T47D (cell line): ENCODE results near the gene PTCHD4.
A peak's percentile ranks its signal among the peaks of the same experiment; 100 is the strongest.
"Not testable (repeated sequence)": the region's sequence is repeated elsewhere in the genome, so short reads cannot be mapped to it uniquely, and the experiment has no call there.

ENCODE experiments used
- DNase-seq, 2 experiments: peaks; one replicate each; pipeline versions ENCODE4 v3.0.0 to v3.0.0-alpha.2; 2011 to 2012; ENCODE audit warnings: low read depth in 1 of 2, low spot score in 1 of 2
- JUND ChIP-seq: IDR thresholded peaks from 2 replicates; pipeline ENCODE4 v1.6.1; 2012; ENCODE audit warnings: low read depth
- in situ Hi-C: cut with HindIII; loops from 2 replicates; pipeline ENCODE4 v1.10.0; 2016; ENCODE audit warnings: low sequenced_read_pairs, low pct_unique_long_range_greater_than_20kb

Gene PTCHD4

DNA sequence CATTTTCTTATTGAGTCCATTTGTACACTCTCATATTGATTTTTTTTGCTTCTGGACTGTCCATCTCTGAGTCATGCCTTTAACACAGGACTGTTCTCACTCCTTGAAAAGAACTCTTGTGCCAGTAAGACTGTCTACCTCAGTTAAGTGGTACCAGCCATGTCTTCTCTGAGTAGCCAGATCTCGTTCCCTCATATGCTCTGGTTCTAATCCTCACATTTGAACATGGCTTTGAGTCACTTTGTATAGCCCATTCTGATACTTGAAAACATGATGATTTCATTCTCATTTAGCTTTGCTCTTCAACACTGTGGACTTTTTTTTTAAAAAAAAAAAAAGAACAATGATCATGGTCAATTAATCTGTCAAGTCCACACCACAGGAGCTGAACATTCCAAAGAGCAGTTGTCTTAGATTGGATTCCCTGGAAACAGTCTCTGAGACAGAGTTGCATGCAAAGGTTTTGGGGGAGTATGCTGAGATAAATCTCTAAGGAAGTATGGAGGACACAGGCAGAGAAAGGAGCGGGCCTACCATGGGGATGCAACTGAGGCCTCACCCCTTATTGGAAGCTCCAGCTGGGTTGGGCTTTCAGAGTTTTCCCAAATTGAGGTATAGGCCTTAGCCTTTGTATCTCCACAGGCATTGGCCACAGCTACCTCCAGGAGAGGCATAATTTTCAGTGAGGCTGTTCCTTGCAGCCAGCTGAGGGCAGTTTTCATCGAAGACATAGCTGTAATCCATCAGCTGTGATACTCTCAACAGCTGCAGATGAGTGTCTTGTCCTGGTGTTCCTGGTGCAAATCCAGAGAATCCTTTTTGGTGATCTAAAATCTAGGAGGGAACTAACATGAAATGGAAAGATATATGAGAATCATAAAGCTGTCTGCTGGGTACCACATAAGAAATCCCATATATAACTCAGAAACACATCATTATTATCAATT lies 6.0 kb upstream of the PTCHD4 start:
- in situ Hi-C loops = no loop called here
- TF ChIP-seq JUND = no peak
- no peak for DNase-seq

GRCh38 chr6:48113130-48113529 lies 2.1 kb upstream of the PTCHD4 start:
- DNase-seq = no peak
- in situ Hi-C loops = no loop called here
- no peak for TF ChIP-seq JUND

GRCh38 chr6:48111575-48111974 lies 578 bp upstream of the PTCHD4 start:
- in situ Hi-C loops = no loop called here
- DNase-seq = no peak
- no peak for TF ChIP-seq JUND

GRCh38 chr6:48110436-48111142 lies 408 bp downstream of the PTCHD4 start:
- no peak for DNase-seq
- in situ Hi-C loops = no loop called here
- no peak for TF ChIP-seq JUND

DNA sequence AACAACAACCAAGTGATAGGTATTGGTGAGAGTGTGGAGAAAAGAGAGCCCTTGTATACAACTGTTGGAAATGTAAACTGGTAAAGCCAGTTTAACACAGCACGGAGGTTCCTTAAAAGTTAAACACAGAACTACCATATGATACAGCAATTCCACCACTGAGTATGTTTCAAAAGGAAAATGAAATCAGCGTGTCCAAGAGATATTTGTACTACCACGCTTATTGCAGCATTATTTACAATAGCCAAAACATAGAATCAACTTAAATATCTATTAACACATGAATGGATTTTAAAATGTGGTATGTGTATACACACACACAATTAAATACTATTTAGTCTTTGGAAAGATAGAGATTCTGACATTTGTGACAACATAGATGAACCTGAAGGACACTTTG lies 1.1 kb downstream of the PTCHD4 start:
- in situ Hi-C loops = no loop called here
- no peak for TF ChIP-seq JUND
- peak in 1 of 2 experiments; percentile 65 for DNase-seq

- in situ Hi-C loops, DNase-seq: not testable (repeated sequence)
These were observed 8.4 kb downstream of the PTCHD4 start for GRCh38 chr6:48102476-48103195.

DNA sequence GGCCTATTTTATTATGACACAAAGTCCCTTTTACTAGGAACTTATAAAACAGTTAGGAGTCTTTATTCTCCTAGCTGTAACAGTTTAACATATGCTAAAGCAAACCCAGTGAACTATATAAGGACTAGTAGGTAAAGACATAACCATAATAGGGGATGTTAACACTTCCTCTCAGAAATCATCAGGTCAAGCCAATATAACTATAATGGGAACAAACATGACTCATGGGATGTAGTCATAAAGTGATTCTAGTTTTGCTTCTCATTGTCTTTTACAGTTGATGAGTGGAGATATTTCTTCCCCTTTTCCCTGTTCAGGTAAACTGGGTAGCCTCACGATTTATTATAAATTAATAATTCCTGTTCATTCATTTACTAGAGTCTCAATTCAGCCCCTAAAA lies 9.7 kb downstream of the PTCHD4 start:
- DNase-seq = no peak
- in situ Hi-C loops = no loop called here

GRCh38 chr6:48100588-48100895 lies 10.5 kb downstream of the PTCHD4 start:
- DNase-seq = no peak
- TF ChIP-seq JUND = no peak
- in situ Hi-C loops = no loop called here

More for the DNA sequence above, 9.7 kb downstream of the PTCHD4 start:
- no peak for TF ChIP-seq JUND

GRCh38 chr6:48099713-48100587 lies 11.0 kb downstream of the PTCHD4 start:
- no peak for DNase-seq
- no peak for TF ChIP-seq JUND
- in situ Hi-C loops = no loop called here

- no peak for DNase-seq
- in situ Hi-C loops = no loop called here
- no peak for TF ChIP-seq JUND
These were observed 12.1 kb downstream of the PTCHD4 start for GRCh38 chr6:48098923-48099322.

DNA sequence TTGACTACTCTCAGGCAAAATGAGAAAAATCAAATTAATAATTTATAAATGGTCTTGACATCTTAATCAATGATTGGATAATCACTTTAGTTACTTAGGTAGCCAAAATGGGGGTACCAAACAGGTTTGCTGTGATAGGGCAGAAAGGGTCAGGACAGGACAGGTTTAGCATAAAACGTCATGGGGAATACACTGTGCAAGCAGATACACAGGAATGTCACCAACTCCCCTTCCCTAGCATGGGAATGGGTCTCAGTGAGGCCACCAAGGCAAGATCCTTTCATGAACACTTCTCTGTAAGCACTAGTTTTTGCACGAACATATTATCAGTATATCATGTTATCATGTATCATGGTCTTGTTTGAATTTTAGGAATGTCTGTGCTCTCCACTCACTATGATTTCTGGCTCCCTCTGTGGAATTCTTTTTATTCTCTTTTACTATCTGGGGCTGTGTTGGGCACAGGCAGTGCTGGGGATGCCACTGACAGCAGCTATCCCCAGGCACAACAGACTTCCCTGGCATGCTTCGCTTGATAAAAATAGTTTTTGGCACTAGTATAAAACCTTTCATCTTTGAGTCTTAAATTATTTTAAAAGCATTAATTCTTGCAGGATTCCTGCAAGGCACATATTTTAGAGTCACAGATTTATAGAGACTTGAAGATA lies 18.3 kb downstream of the PTCHD4 start:
- TF ChIP-seq JUND = no peak
- in situ Hi-C loops = no loop called here
- no peak for DNase-seq
